OCI-LY7 (cell line): ENCODE measurements around the gene RAD51B.

Experiments
- CTCF ChIP-seq: fragments of 200-600 bp; sonication (generic); conservative IDR thresholded peaks from 2 replicates; pipeline ENCODE4 v1.5.1; 2014; ENCODE audit warnings: mild to moderate bottlenecking, antibody characterized with exemption, low read length, moderate library complexity, mixed read lengths
- EZH2phosphoT487 ChIP-seq: fragments of 200-600 bp; sonication (generic); IDR thresholded peaks from 2 replicates; pipeline ENCODE4 v1.6.1; 2018; ENCODE audit warnings: low read depth, borderline replicate concordance, mild to moderate bottlenecking, mixed run types, antibody characterized with exemption, low read length, moderate library complexity, mixed read lengths

DNA sequence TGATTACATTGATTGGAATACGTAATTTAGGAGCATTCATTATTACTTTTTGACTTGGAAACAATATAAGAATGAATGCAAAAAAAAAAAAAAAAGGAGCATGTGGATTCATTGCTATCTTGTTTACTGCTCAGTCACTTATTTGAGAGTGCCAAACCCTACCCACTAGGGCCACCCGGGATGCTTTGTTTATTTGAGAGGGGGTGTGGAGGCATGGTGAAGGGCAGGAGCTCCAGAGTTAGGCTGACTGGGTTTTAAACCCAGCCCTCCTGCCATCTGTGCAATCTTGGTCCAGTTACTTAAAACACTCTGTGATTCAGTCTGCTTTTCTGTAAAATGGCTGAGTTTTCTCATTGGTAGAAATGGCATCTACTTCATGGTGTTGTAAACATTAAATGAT lies 195.2 kb downstream of the RAD51B start:
- TF ChIP-seq CTCF (no peak), EZH2phosphoT487 (no peak)
